H1 (cell line): ENCODE measurements around the gene SYNRG.

Experiments used
- CTCF ChIP-seq, 3 experiments: IDR thresholded peaks; 1 replicate in 2 of 3; 2 replicates in 1 of 3; pipeline versions ENCODE4 v1.5.1 to v1.6.1; 2011; ENCODE audit warnings: low read length in 3 of 3, mild to moderate bottlenecking in 3 of 3, inconsistent platforms in 2 of 3, low read depth in 1 of 3, moderate library complexity in 1 of 3; ENCODE audit not compliant: insufficient read depth in 1 of 3; ENCODE audit errors: control extremely low read depth in 1 of 3
- EP300 ChIP-seq, 2 experiments: IDR thresholded peaks; 1 replicate in 1 of 2; 2 replicates in 1 of 2; pipeline ENCODE4 v1.6.1; 2011 to 2012; ENCODE audit warnings: low read depth in 2 of 2, low read length in 2 of 2, mild to moderate bottlenecking in 2 of 2, borderline replicate concordance in 1 of 2, inconsistent platforms in 1 of 2, moderate library complexity in 1 of 2
- EZH2 ChIP-seq: fragments of 200-600 bp; sonication (generic); IDR thresholded peaks from 2 replicates; pipeline ENCODE4 v1.7.1; 2012; ENCODE audit warnings: low read depth, mild to moderate bottlenecking, moderate library complexity, low read length, inconsistent platforms; ENCODE audit not compliant: severe bottlenecking
- MAX ChIP-seq: IDR thresholded peaks from 2 replicates; pipeline ENCODE4 v1.6.1; 2012; ENCODE audit warnings: inconsistent platforms
- POLR2A ChIP-seq, 2 experiments: IDR thresholded peaks; 1 replicate in 1 of 2; 2 replicates in 1 of 2; pipeline ENCODE4 v1.6.1; 2011; ENCODE audit warnings: low read depth in 2 of 2, low read length in 2 of 2, mild to moderate bottlenecking in 2 of 2; ENCODE audit errors: control extremely low read depth in 1 of 2
- POLR2AphosphoS5 ChIP-seq: IDR thresholded peaks from 2 replicates; pipeline ENCODE4 v1.6.1; 2011; ENCODE audit warnings: low read depth, low read length
- RAD21 ChIP-seq, 2 experiments: IDR thresholded peaks in 1 of 2; conservative IDR thresholded peaks in 1 of 2; 2 replicates each; pipeline ENCODE4 v1.6.1; 2011; ENCODE audit warnings: low read depth in 2 of 2, low read length in 2 of 2, improper control_type of control experiment in 1 of 2, inconsistent platforms in 1 of 2, mild to moderate bottlenecking in 1 of 2, moderate library complexity in 1 of 2
- RNF2 ChIP-seq: fragments of 200-900, 300-1000 bp; sonication (generic); IDR thresholded peaks from 2 replicates; pipeline ENCODE4 v1.7.1; 2016; ENCODE audit warnings: borderline replicate concordance, low read depth, mild to moderate bottlenecking, antibody characterized with exemption, low read length; ENCODE audit not compliant: poor library complexity, severe bottlenecking; ENCODE audit errors: missing control alignments
- SAP30 ChIP-seq: fragments of 300-600 bp; sonication (generic); IDR thresholded peaks from 2 replicates; pipeline ENCODE4 v1.7.1; 2012; ENCODE audit warnings: low read length, moderate library complexity, mild to moderate bottlenecking, inconsistent platforms; ENCODE audit not compliant: insufficient read depth, insufficient replicate concordance
- TAF1 ChIP-seq: IDR thresholded peaks from 2 replicates; pipeline ENCODE4 v1.6.1; 2011; ENCODE audit warnings: mild to moderate bottlenecking, low read depth, low read length
- USF2 ChIP-seq: IDR thresholded peaks from 2 replicates; pipeline ENCODE4 v1.6.1; 2011; ENCODE audit warnings: low read length, improper control_type of control experiment
- ZNF274 ChIP-seq: IDR thresholded peaks from 2 replicates; pipeline ENCODE4 v1.7.0; 2012; ENCODE audit warnings: low read length, borderline replicate concordance; ENCODE audit errors: extremely low read depth

GRCh38 chr17:37640015-37640414 is 30.8 kb upstream of the SYNRG start:
- TF ChIP-seq TAF1 (no peak), RAD21 (IDR thresholded peaks at IDR 0.05 in 1 of 2, conservative IDR thresholded peaks at IDR 0.05 in 1 of 2; ENCODE audit: low read depth in 2 of 2, low read length in 2 of 2) (no peak), ZNF274 (no peak), EZH2 (no peak), EP300 (IDR thresholded peaks at IDR 0.05; ENCODE audit: borderline replicate concordance in 1 of 2, low read depth in 2 of 2, low read length in 2 of 2) (no peak), CTCF (IDR thresholded peaks at IDR 0.05; ENCODE audit: control extremely low read depth in 1 of 3, insufficient read depth in 1 of 3, low read depth in 1 of 3, low read length in 3 of 3) (no peak), POLR2A (IDR thresholded peaks at IDR 0.05; ENCODE audit: control extremely low read depth in 1 of 2, low read depth in 2 of 2, low read length in 2 of 2) (no peak), POLR2AphosphoS5 (no peak), USF2 (no peak), SAP30 (no peak), RNF2 (no peak), MAX (no peak)
